B cell (primary cell): ENCODE results near the gene PLA2G3. TPM values are rescaled to one million over a fixed set of nuclear protein-coding genes. Genes with fewer than 3 reads are reported as not detected.

Experiments used
- ATAC-seq: fragments of 200-7000 bp; cut with Tn5 transposase; one replicate; pipeline ENCODE4 v1.10.0; 2021; ENCODE audit warnings: low read depth, mild to moderate bottlenecking, moderate number of reproducible peaks, moderate library complexity
- CTCF ChIA-PET: fragments of 350-600 bp; sonication (Branson Sonifier 250); formaldehyde crosslinking; loops from one replicate; lab custom pipeline; 2021; ENCODE audit warnings: antibody characterized with exemption, inconsistent platforms; lab: Charles Lee
- POLR2A ChIA-PET: fragments of 350-600 bp; sonication (Branson Sonifier 250); formaldehyde crosslinking; loops from one replicate; lab custom pipeline; 2021; ENCODE audit warnings: antibody characterized with exemption; lab: Charles Lee
- DNase-seq: peaks from one replicate; pipeline ENCODE4 v3.0.0; 2013
- H2AFZ ChIP-seq: 2 replicates; pipeline ENCODE4 v1.6.1; 2012; ENCODE audit warnings: mild to moderate bottlenecking, low read depth, low read length; ENCODE audit not compliant: insufficient read depth, poor library complexity, severe bottlenecking
- H3K27ac ChIP-seq, 2 donors: 1 replicate in 1 of 2; 2 replicates in 1 of 2; pipeline ENCODE4 v1.5.1; 2012 to 2013; ENCODE audit warnings: low read length in 2 of 2, mild to moderate bottlenecking in 2 of 2, moderate library complexity in 1 of 2
- H3K27me3 ChIP-seq, 4 experiments: fragments of 200-600 bp in 1 of 4; sonication (generic) in 1 of 4; replicated peaks in 1 of 4; 1 replicate in 2 of 4; 2 replicates in 2 of 4; pipeline versions ENCODE4 v1.6.1 to v1.7.0; 2013 to 2016; ENCODE audit warnings: low read length in 3 of 4, mild to moderate bottlenecking in 2 of 4, mixed read lengths in 1 of 4, moderate library complexity in 1 of 4; ENCODE audit not compliant: insufficient read depth in 4 of 4, control insufficient read depth in 3 of 4; ENCODE audit errors: control extremely low read depth in 1 of 4
- H3K36me3 ChIP-seq, 2 experiments: replicated peaks in 1 of 2; 1 replicate in 1 of 2; 2 replicates in 1 of 2; pipeline versions ENCODE4 v1.6.1 to v1.7.1; 2013; ENCODE audit warnings: low read length in 1 of 2; ENCODE audit not compliant: insufficient read depth in 2 of 2, control insufficient read depth in 1 of 2; ENCODE audit errors: control extremely low read depth in 1 of 2, extremely low read depth in 1 of 2
- H3K4me1 ChIP-seq, 2 donors: fragments of 200-600 bp in 1 of 2; sonication (generic) in 1 of 2; 1 replicate in 1 of 2; 2 replicates in 1 of 2; pipeline versions ENCODE4 v1.5.1 to v1.6.1; 2013 to 2017; ENCODE audit warnings: low read length in 2 of 2; ENCODE audit not compliant: control insufficient read depth in 2 of 2, insufficient read depth in 2 of 2
- H3K4me2 ChIP-seq: replicated peaks from 2 replicates; pipeline ENCODE3; 2012; ENCODE audit warnings: mild to moderate bottlenecking, low read depth, low read length; ENCODE audit not compliant: poor library complexity, severe bottlenecking
- H3K4me3 ChIP-seq, 5 experiments: fragments of 200-600 bp in 1 of 5; sonication (generic) in 1 of 5; 1 replicate in 3 of 5; 2 replicates in 2 of 5; pipeline versions ENCODE4 v1.5.1 to v1.7.0; 2011 to 2016; ENCODE audit warnings: low read length in 4 of 5, mild to moderate bottlenecking in 4 of 5, low read depth in 2 of 5, control low read depth in 1 of 5, moderate library complexity in 1 of 5; ENCODE audit not compliant: insufficient read depth in 1 of 5; ENCODE audit errors: control extremely low read depth in 1 of 5, extremely low read depth in 1 of 5
- H3K79me2 ChIP-seq: fragments of 200-600 bp; sonication (generic); one replicate; pipeline ENCODE4 v1.6.0; 2016; ENCODE audit warnings: low read length; ENCODE audit not compliant: control insufficient read depth, insufficient read depth
- H3K9ac ChIP-seq: fragments of 200-600 bp; sonication (generic); 2 replicates; pipeline ENCODE4 v1.6.1; 2017; ENCODE audit warnings: mild to moderate bottlenecking, low read length, moderate library complexity
- H3K9me3 ChIP-seq, 3 donors: one replicate each; pipeline versions ENCODE4 v1.6.1 to v1.7.1; 2013; ENCODE audit warnings: low read length in 2 of 3; ENCODE audit not compliant: control insufficient read depth in 2 of 3, insufficient read depth in 1 of 3; ENCODE audit errors: control extremely low read depth in 1 of 3
- H4K20me1 ChIP-seq: 2 replicates; pipeline ENCODE4 v1.6.0; 2012; ENCODE audit warnings: mild to moderate bottlenecking, low read length; ENCODE audit not compliant: insufficient read depth, control insufficient read depth, poor library complexity, severe bottlenecking
- H3K27ac Mint-ChIP-seq: one replicate; pipeline ENCODE4 v1.8.0; 2021; ENCODE audit warnings: mixed read lengths
- H3K27me3 Mint-ChIP-seq: one replicate; pipeline ENCODE4 v1.8.0; 2021; ENCODE audit warnings: mixed read lengths
- H3K4me1 Mint-ChIP-seq: one replicate; pipeline ENCODE4 v1.8.0; 2021; ENCODE audit warnings: mixed read lengths
- H3K4me3 Mint-ChIP-seq: one replicate; pipeline ENCODE4 v1.8.0; 2021; ENCODE audit warnings: mixed read lengths
- H3K9me3 Mint-ChIP-seq: one replicate; pipeline ENCODE4 v1.8.0; 2022; ENCODE audit warnings: mixed read lengths; ENCODE audit not compliant: insufficient read depth
- CTCF ChIP-seq: fragments of 200-600 bp; IDR thresholded peaks from one replicate; pipeline ENCODE4 v1.8.0; 2022; ENCODE audit warnings: antibody characterized with exemption, mild to moderate bottlenecking
- EZH2 ChIP-seq: IDR thresholded peaks from 2 replicates; pipeline ENCODE4 v1.6.1; 2012; ENCODE audit warnings: borderline replicate concordance, low read depth, mild to moderate bottlenecking, moderate library complexity, low read length; ENCODE audit not compliant: insufficient read depth, poor library complexity, severe bottlenecking
- WGBS: methylation state at CpG from one replicate; pipeline ENCODE4 v1.1.5; 2013; ENCODE audit warnings: missing lambda C conversion rate; ENCODE audit not compliant: insufficient coverage; 5-methylcytosine and 5-hydroxymethylcytosine counted together
- intact Hi-C: fragments of 100-400 bp; cut with micrococcal nuclease; formaldehyde crosslinking; loops from one replicate; pipeline ENCODE4 v1.10.0; 2022
- polyA plus RNA-seq: library from polyadenylated mRNA; depleted of rRNA; stranded (reverse); fragments of >200 nt; gene quantifications from 2 replicates; pipeline ENCODE4 v1.2.3, GENCODE V29; 2012
- total RNA-seq, 2 donors: library from RNA; stranded (reverse); fragments of 120-200 nt in 1 of 2; gene quantifications; 1 replicate in 1 of 2; 2 replicates in 1 of 2; pipeline versions ENCODE4 v1.2.3 to v1.2.4, GENCODE V29; 2013 to 2022

The PLA2G3 gene
- total and polyA plus RNA-seq, 2 donors (not counting 1 experiment from before 2014, with no cell fraction given), result not detected

GRCh38 chr22:31092161-31092560 lies 48.1 kb downstream of the PLA2G3 start:
- Mint-ChIP-seq H3K4me3 (no peak overlapping the region), H3K4me1 (peaks cover 14% of the 10 kb centered on the region), H3K27ac (no peak overlapping the region), H3K27me3 (no peaks in the 10 kb centered on the region), H3K9me3 (no peaks in the 10 kb centered on the region)
- DNase-seq (no peak), ATAC-seq (no peak)
- Histone ChIP-seq H3K27me3 (no peaks in the 10 kb centered on the region), H3K79me2 (no peaks in the 10 kb centered on the region), H3K9me3 (no peaks in the 10 kb centered on the region), H4K20me1 (no peaks in the 10 kb centered on the region), H3K4me3 (no peak overlapping the region), H3K27ac (no peak overlapping the region), H3K4me2 (no peak overlapping the region), H2AFZ (no peak overlapping the region), H3K4me1 (peaks cover 10 to 27% of the 10 kb centered on the region in 2 donors), H3K9ac (no peak overlapping the region), H3K36me3 (no peaks in the 10 kb centered on the region)
- POLR2A ChIA-PET, result no interaction called here
- TF ChIP-seq CTCF, result no peak
- TF ChIP-seq EZH2, result no peak
- intact Hi-C loops, result no loop called here
- WGBS, result 90% methylated on average over 5 of the region's 9 CpGs
- CTCF ChIA-PET, result no interaction called here

GRCh38 chr22:31091106-31091975 lies 49.0 kb downstream of the PLA2G3 start:
- Mint-ChIP-seq H3K9me3 (no peaks in the 10 kb centered on the region), H3K4me1 (peaks cover 14% of the 10 kb centered on the region), H3K4me3 (no peak overlapping the region), H3K27me3 (no peaks in the 10 kb centered on the region), H3K27ac (no peak overlapping the region)
- H4K20me1 ChIP-seq, result no peaks in the 10 kb centered on the region
- ChIA-PET CTCF (interaction anchor here (1.1 to 1.4 kb wide), 2 partner anchors 57 to 141 kb away, joined by 5 to 7 read pairs; no protein-coding TSS in a partner anchor), POLR2A (no interaction called here)
- no peaks in the 10 kb centered on the region for H3K27me3 ChIP-seq
- no peaks in the 10 kb centered on the region for H3K36me3 ChIP-seq
- H3K9ac ChIP-seq, result no peak overlapping the region
- H3K79me2 ChIP-seq, result no peaks in the 10 kb centered on the region
- 94% methylated on average over 29 of the region's 29 CpGs for WGBS
- no peak for DNase-seq
- H3K4me1 ChIP-seq, result peaks cover 10 to 27% of the 10 kb centered on the region in 2 donors
- TF ChIP-seq EZH2, result no peak
- TF ChIP-seq CTCF, result no peak
- no peak overlapping the region for H3K27ac ChIP-seq
- no peak overlapping the region for H3K4me2 ChIP-seq
- intact Hi-C loops, result no loop called here
- H2AFZ ChIP-seq, result no peak overlapping the region
- ATAC-seq, result no peak
- no peaks in the 10 kb centered on the region for H3K9me3 ChIP-seq
- H3K4me3 ChIP-seq, result no peak overlapping the region
